IMR-90 (cell line): ENCODE results near the gene SF3B3. TPM values are rescaled to one million over a fixed set of nuclear protein-coding genes. Genes with fewer than 3 reads are reported as not detected.

Experiments
- ATAC-seq: fragments of 200-7000 bp; cut with Tn5 transposase; 2 replicates; pipeline ENCODE4 v1.9.1; 2020; ENCODE audit warnings: low read depth, mild to moderate bottlenecking, moderate library complexity
- BruUV-seq: library from RNA; stranded (reverse); fragments of 400-500 nt; replicated peaks from 2 replicates; lab custom pipeline; 2021; lab: Mats Ljungman, UMichigan
- CTCF ChIA-PET: fragments of 300-600 bp; formaldehyde crosslinking; extraction: SDS; loops from one replicate; lab custom pipeline; 2021; ENCODE audit warnings: antibody characterized with exemption; lab: Yijun Ruan, JAX
- POLR2A ChIA-PET: fragments of 300-600 bp; sonication (Branson Sonifier 250); formaldehyde crosslinking; loops from one replicate; lab custom pipeline; 2022; ENCODE audit warnings: antibody characterized with exemption; ENCODE audit not compliant: unreplicated experiment; lab: Charles Lee
- DNase-seq: peaks from one replicate; pipeline ENCODE4 v3.0.0; 2013
- H2AFZ ChIP-seq: replicated peaks from 2 replicates; pipeline ENCODE3; 2013; ENCODE audit warnings: low read length, mild to moderate bottlenecking; ENCODE audit not compliant: poor library complexity
- H2AK5ac ChIP-seq: 2 replicates; pipeline ENCODE4 v1.6.1; 2013; ENCODE audit warnings: low read depth, low read length, inconsistent platforms
- H2AK9ac ChIP-seq: replicated peaks from 2 replicates; pipeline ENCODE3; 2013; ENCODE audit warnings: mild to moderate bottlenecking, low read depth, low read length, moderate library complexity; ENCODE audit not compliant: poor library complexity
- H2BK120ac ChIP-seq: 2 replicates; pipeline ENCODE4 v1.6.1; 2013; ENCODE audit warnings: low read depth, low read length, inconsistent platforms
- H2BK15ac ChIP-seq: 3 replicates; pipeline ENCODE4 v1.6.1; 2013; ENCODE audit warnings: low read depth, low read length, inconsistent platforms
- H2BK20ac ChIP-seq: 2 replicates; pipeline ENCODE4 v1.6.1; 2013; ENCODE audit warnings: low read depth, mild to moderate bottlenecking, inconsistent platforms, low read length, moderate library complexity
- H2BK5ac ChIP-seq: 2 replicates; pipeline ENCODE4 v1.6.1; 2013; ENCODE audit warnings: mild to moderate bottlenecking, low read depth, low read length, inconsistent platforms; ENCODE audit not compliant: poor library complexity, severe bottlenecking
- H3K14ac ChIP-seq: replicated peaks from 2 replicates; pipeline ENCODE4 v1.6.1; 2013; ENCODE audit warnings: low read depth, low read length, inconsistent platforms
- H3K18ac ChIP-seq: 2 replicates; pipeline ENCODE4 v1.6.1; 2013; ENCODE audit warnings: low read depth, low read length, control low read depth
- H3K23ac ChIP-seq: 2 replicates; pipeline ENCODE4 v1.6.1; 2013; ENCODE audit warnings: low read depth, low read length, inconsistent platforms
- H3K27ac ChIP-seq: 2 replicates; pipeline ENCODE4 v1.5.1; 2013; ENCODE audit warnings: mild to moderate bottlenecking, control low read depth, low read length; ENCODE audit not compliant: insufficient read depth
- H3K27me3 ChIP-seq: 2 replicates; pipeline ENCODE4 v1.6.1; 2013; ENCODE audit warnings: low read length; ENCODE audit not compliant: control insufficient read depth, insufficient read depth
- H3K36me3 ChIP-seq: 2 replicates; pipeline ENCODE4 v1.6.1; 2013; ENCODE audit warnings: low read length, mixed read lengths; ENCODE audit not compliant: control insufficient read depth, insufficient read depth
- H3K4ac ChIP-seq: 2 replicates; pipeline ENCODE4 v1.6.1; 2013; ENCODE audit warnings: low read depth, low read length, inconsistent platforms
- H3K4me1 ChIP-seq: 2 replicates; pipeline ENCODE4 v1.6.1; 2013; ENCODE audit warnings: low read length, mixed read lengths; ENCODE audit not compliant: control insufficient read depth, insufficient read depth
- H3K4me2 ChIP-seq: 2 replicates; pipeline ENCODE4 v1.6.1; 2013; ENCODE audit warnings: low read depth, mild to moderate bottlenecking, control low read depth, low read length, moderate library complexity
- H3K4me3 ChIP-seq: 2 replicates; pipeline ENCODE4 v1.5.1; 2013; ENCODE audit warnings: low read depth, mild to moderate bottlenecking, control low read depth, low read length, moderate library complexity; ENCODE audit not compliant: insufficient read depth
- H3K56ac ChIP-seq: 2 replicates; pipeline ENCODE4 v1.6.1; 2013; ENCODE audit warnings: low read length, inconsistent platforms; ENCODE audit not compliant: insufficient read depth; ENCODE audit errors: extremely low read depth
- H3K79me1 ChIP-seq, 2 experiments: 2 replicates each; pipeline ENCODE4 v1.6.1; 2013; ENCODE audit warnings: low read length in 2 of 2, inconsistent platforms in 1 of 2, low read depth in 1 of 2
- H3K9ac ChIP-seq: 2 replicates; pipeline ENCODE4 v1.6.1; 2013; ENCODE audit warnings: low read depth, low read length, control low read depth
- H3K9me1 ChIP-seq: 2 replicates; pipeline ENCODE4 v1.6.1; 2013; ENCODE audit warnings: low read length, inconsistent platforms; ENCODE audit not compliant: insufficient read depth
- H3K9me3 ChIP-seq: 2 replicates; pipeline ENCODE4 v1.6.1; 2013; ENCODE audit warnings: low read length; ENCODE audit not compliant: control insufficient read depth, insufficient read depth
- H4K20me1 ChIP-seq: 2 replicates; pipeline ENCODE4 v1.6.1; 2013; ENCODE audit warnings: low read length, inconsistent platforms; ENCODE audit not compliant: insufficient read depth
- H4K5ac ChIP-seq: 2 replicates; pipeline ENCODE4 v1.6.1; 2013; ENCODE audit warnings: mild to moderate bottlenecking, low read depth, low read length, control low read depth
- H4K8ac ChIP-seq, 2 experiments: 2 replicates each; pipeline ENCODE4 v1.6.1; 2013; ENCODE audit warnings: low read depth in 2 of 2, low read length in 2 of 2, control low read depth in 1 of 2, inconsistent platforms in 1 of 2
- H4K91ac ChIP-seq: 2 replicates; pipeline ENCODE4 v1.6.1; 2013; ENCODE audit warnings: low read depth, low read length, inconsistent platforms; ENCODE audit not compliant: insufficient read depth
- BHLHE40 ChIP-seq: fragments of 150-350 bp; IDR thresholded peaks from 2 replicates; pipeline ENCODE4 v1.6.1; 2016; ENCODE audit warnings: mild to moderate bottlenecking, low read depth, low read length
- CEBPB ChIP-seq: IDR thresholded peaks from 2 replicates; pipeline ENCODE4 v1.6.1; 2012; ENCODE audit warnings: low read depth, low read length, improper control_type of control experiment
- CHD1 ChIP-seq: IDR thresholded peaks from 2 replicates; pipeline ENCODE4 v1.6.1; 2012; ENCODE audit warnings: low read depth, low read length, improper control_type of control experiment
- CTCF ChIP-seq: conservative IDR thresholded peaks from 2 replicates; pipeline ENCODE4 v1.5.1; 2012; ENCODE audit warnings: mild to moderate bottlenecking, low read depth, low read length, improper control_type of control experiment
- ELK1 ChIP-seq: fragments of 150-350 bp; IDR thresholded peaks from 2 replicates; pipeline ENCODE4 v1.6.1; 2016; ENCODE audit warnings: low read depth, mild to moderate bottlenecking, low read length, moderate library complexity, borderline replicate concordance
- FOS ChIP-seq: fragments of 150-350 bp; IDR thresholded peaks from 2 replicates; pipeline ENCODE4 v1.6.1; 2016; ENCODE audit warnings: low read depth, low read length
- MAFK ChIP-seq: IDR thresholded peaks from 2 replicates; pipeline ENCODE4 v1.6.1; 2012; ENCODE audit warnings: low read depth, low read length, improper control_type of control experiment
- MXI1 ChIP-seq: IDR thresholded peaks from 2 replicates; pipeline ENCODE4 v1.6.1; 2012; ENCODE audit warnings: low read depth, mild to moderate bottlenecking, low read length, moderate library complexity, borderline replicate concordance
- NFE2L2 ChIP-seq: fragments of 150-350 bp; IDR thresholded peaks from 2 replicates; pipeline ENCODE4 v1.6.1; 2016; ENCODE audit warnings: low read depth, mild to moderate bottlenecking, low read length
- USF2 ChIP-seq: fragments of 150-350 bp; IDR thresholded peaks from 2 replicates; pipeline ENCODE4 v1.6.1; 2017; ENCODE audit warnings: mild to moderate bottlenecking, antibody characterized with exemption, low read length, low read depth
- WGBS, 2 experiments: methylation state at CpG; one replicate each; pipeline versions ENCODE4 v1.1.5 to v1.1.7; 2013; ENCODE audit warnings: missing lambda C conversion rate in 2 of 2; ENCODE audit not compliant: insufficient read length in 1 of 2; ENCODE audit errors: extremely low coverage in 2 of 2; 5-methylcytosine and 5-hydroxymethylcytosine counted together
- dilution Hi-C: fragments of 300-500 bp; cut with HindIII; formaldehyde crosslinking; loops from one replicate; pipeline ENCODE4 v1.14.3; 2018; ENCODE audit warnings: low sequenced_read_pairs; ENCODE audit not compliant: unreplicated experiment
- in situ Hi-C: fragments of 300-500 bp; cut with MboI; formaldehyde crosslinking; loops from 3 replicates; pipeline ENCODE4 v1.14.3; 2019; ENCODE audit warnings: low sequenced_read_pairs, inconsistent platforms, mixed read lengths
- intact Hi-C: fragments of 100-400 bp; cut with micrococcal nuclease; formaldehyde crosslinking; loops from 2 replicates; pipeline ENCODE4 v1.10.0; 2022
- polyA plus RNA-seq, 3 experiments: library from polyadenylated mRNA; depleted of rRNA; stranded (reverse); fragments of >200 nt; gene quantifications; 2 replicates each; pipeline ENCODE4 v1.2.3, GENCODE V29; 2012; ENCODE audit warnings: low replicate concordance in 1 of 3
- total RNA-seq: library from RNA; depleted of rRNA; stranded (reverse); fragments of >200 nt; gene quantifications from 2 replicates; pipeline ENCODE4 v1.2.3, GENCODE V29; 2012

The SF3B3 gene
- total and polyA plus RNA-seq, 2 of the 4 experiments (the other 2 are of a cell fraction): 97.9 to 134 TPM

- Histone ChIP-seq H2BK20ac (no peak overlapping the region), H3K23ac (no peak overlapping the region), H3K4me1 (peaks cover 8% of the 10 kb centered on the region), H3K4me3 (no peak overlapping the region), H2AK5ac (peak overlapping the region; percentile 81), H3K27me3 (no peaks in the 10 kb centered on the region; the same call in 1 of the 2 replicates), H4K91ac (no peak overlapping the region; the same call in 1 of the 2 replicates), H2AFZ (peak overlapping the region; percentile 44), H3K4me2 (no peak overlapping the region), H3K9ac (no peak overlapping the region), H3K36me3 (no peaks in the 10 kb centered on the region), H3K27ac (no peak overlapping the region), H3K18ac (no peak overlapping the region), H2BK120ac (peak overlapping the region; percentile 46; the same call in 1 of the 2 replicates), H3K56ac (no peak overlapping the region), H3K79me1 (no peaks in the 10 kb centered on the region), H3K14ac (no peak overlapping the region), H4K20me1 (no peaks in the 10 kb centered on the region), H3K9me3 (no peaks in the 10 kb centered on the region), H2BK5ac (no peak overlapping the region), H4K8ac (no peak overlapping the region), H4K5ac (no peak overlapping the region), H3K9me1 (no peaks in the 10 kb centered on the region; the same call in 1 of the 2 replicates), H2BK15ac (peak overlapping the region; percentile 71; the same call in 1 of the 3 replicates), H3K4ac (0 out of 2 replicates have a peak overlapping the region, but pooled peaks have one; percentile 16), H2AK9ac (peak overlapping the region; percentile 84)
- dilution Hi-C loops (no loop called here), intact Hi-C loops (loop anchor here (5.0 kb wide), 1 partner anchor 46 kb away; no protein-coding TSS in a partner anchor), in situ Hi-C loops (loop anchor here (5.0 kb wide), 1 partner anchor 41 kb away; no protein-coding TSS in a partner anchor)
- CTCF ChIA-PET: no interaction called here
- 82% methylated on average over 8 of the region's 18 CpGs; no CpG with 5 or more reads in 1 of the 2 experiments for WGBS, 2 experiments
- DNase-seq (no peak), ATAC-seq (no peak)
- no TSS peak for BruUV-seq
- POLR2A ChIA-PET: no interaction called here
- TF ChIP-seq MAFK (no peak), CHD1 (no peak), USF2 (no peak), CEBPB (no peak), MXI1 (no peak), BHLHE40 (no peak), FOS (no peak), NFE2L2 (no peak), ELK1 (no peak), CTCF (no peak)
These were observed 67.3 kb downstream of the SF3B3 start for GRCh38 chr16:70590722-70591415.
